ENCODE results near the gene DCAF6. TPM values are rescaled to one million over a fixed set of nuclear protein-coding genes. Genes with fewer than 3 reads are reported as not detected.

The DCAF6 gene
- total RNA-seq, 1 donor from 2014 or later = 28.6 TPM

- no peaks in the 10 kb centered on the region for H3K4me1 Mint-ChIP-seq
- H3K9me3 Mint-ChIP-seq = no peaks in the 10 kb centered on the region
- Histone ChIP-seq H3K9me3 (ENCODE audit: low read depth) (no peaks in the 10 kb centered on the region), H3K36me3 (peaks cover 16% of the 10 kb centered on the region), H4K20me1 (ENCODE audit: low read depth) (no peaks in the 10 kb centered on the region), H3K9ac (no peak overlapping the region), H3K4me2 (no peak overlapping the region), H2AFZ (replicated peaks) (no peak overlapping the region), H3K4me3 (no peak overlapping the region), H3K27me3 (no peaks in the 10 kb centered on the region), H3K27ac (no peak overlapping the region), H3F3A (ENCODE audit: low read depth) (no peaks in the 10 kb centered on the region), H3K79me2 (ENCODE audit: low read depth) (no peaks in the 10 kb centered on the region), H3K4me1 (no peaks in the 10 kb centered on the region)
- no peak overlapping the region for H3K27ac Mint-ChIP-seq
- no peak for DNase-seq (ENCODE audit: low spot score)
- peaks cover 10% of the 10 kb centered on the region for H3K36me3 Mint-ChIP-seq
- TF ChIP-seq EZH2 (IDR thresholded peaks at IDR 0.05) (no peak), EZH2phosphoT487 (IDR thresholded peaks at IDR 0.05) (no peak)
- H3K4me3 Mint-ChIP-seq = no peak overlapping the region
- H3K27me3 Mint-ChIP-seq (ENCODE audit: insufficient read depth, low read depth) = no peaks in the 10 kb centered on the region
Observed at GRCh38 chr1:168004531-168004930, 68.0 kb downstream of the DCAF6 start.

- H3K36me3 ChIP-seq = peaks cover 16% of the 10 kb centered on the region
- H4K20me1 ChIP-seq (ENCODE audit: low read depth) = no peaks in the 10 kb centered on the region
- no peak overlapping the region for H3K27ac Mint-ChIP-seq
- H3K9me3 ChIP-seq (ENCODE audit: low read depth) = no peaks in the 10 kb centered on the region
- H3K4me2 ChIP-seq = no peak overlapping the region
- no peaks in the 10 kb centered on the region for H3K27me3 ChIP-seq
- no peak for DNase-seq (ENCODE audit: low spot score)
- no peaks in the 10 kb centered on the region for H3K9me3 Mint-ChIP-seq
- no peak overlapping the region for H3K4me3 Mint-ChIP-seq
- H3F3A ChIP-seq (ENCODE audit: low read depth) = no peaks in the 10 kb centered on the region
- no peaks in the 10 kb centered on the region for H3K4me1 ChIP-seq
- no peak overlapping the region for H3K27ac ChIP-seq
- no peak for TF ChIP-seq EZH2phosphoT487 (IDR thresholded peaks at IDR 0.05)
- TF ChIP-seq, protein P1, sequence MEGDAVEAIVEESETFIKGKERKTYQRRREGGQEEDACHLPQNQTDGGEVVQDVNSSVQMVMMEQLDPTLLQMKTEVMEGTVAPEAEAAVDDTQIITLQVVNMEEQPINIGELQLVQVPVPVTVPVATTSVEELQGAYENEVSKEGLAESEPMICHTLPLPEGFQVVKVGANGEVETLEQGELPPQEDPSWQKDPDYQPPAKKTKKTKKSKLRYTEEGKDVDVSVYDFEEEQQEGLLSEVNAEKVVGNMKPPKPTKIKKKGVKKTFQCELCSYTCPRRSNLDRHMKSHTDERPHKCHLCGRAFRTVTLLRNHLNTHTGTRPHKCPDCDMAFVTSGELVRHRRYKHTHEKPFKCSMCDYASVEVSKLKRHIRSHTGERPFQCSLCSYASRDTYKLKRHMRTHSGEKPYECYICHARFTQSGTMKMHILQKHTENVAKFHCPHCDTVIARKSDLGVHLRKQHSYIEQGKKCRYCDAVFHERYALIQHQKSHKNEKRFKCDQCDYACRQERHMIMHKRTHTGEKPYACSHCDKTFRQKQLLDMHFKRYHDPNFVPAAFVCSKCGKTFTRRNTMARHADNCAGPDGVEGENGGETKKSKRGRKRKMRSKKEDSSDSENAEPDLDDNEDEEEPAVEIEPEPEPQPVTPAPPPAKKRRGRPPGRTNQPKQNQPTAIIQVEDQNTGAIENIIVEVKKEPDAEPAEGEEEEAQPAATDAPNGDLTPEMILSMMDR (IDR thresholded peaks at IDR 0.05) = no peak
- no peak for TF ChIP-seq EZH2 (IDR thresholded peaks at IDR 0.05)
- no peaks in the 10 kb centered on the region for H3K79me2 ChIP-seq (ENCODE audit: low read depth)
- no peak overlapping the region for H2AFZ ChIP-seq (replicated peaks)
- H3K9ac ChIP-seq = no peak overlapping the region
- H3K4me1 Mint-ChIP-seq = no peaks in the 10 kb centered on the region
- no peaks in the 10 kb centered on the region for H3K27me3 Mint-ChIP-seq (ENCODE audit: insufficient read depth, low read depth)
- H3K4me3 ChIP-seq = no peak overlapping the region
- peaks cover 10% of the 10 kb centered on the region for H3K36me3 Mint-ChIP-seq
Observed at GRCh38 chr1:168005529-168005928, 69.0 kb downstream of the DCAF6 start.

GRCh38 chr1:168007691-168008090 lies 71.2 kb downstream of the DCAF6 start:
- H3K27ac Mint-ChIP-seq = no peak overlapping the region
- Histone ChIP-seq H2AFZ (replicated peaks) (no peak overlapping the region), H3F3A (ENCODE audit: low read depth) (no peaks in the 10 kb centered on the region), H3K9me3 (ENCODE audit: low read depth) (no peaks in the 10 kb centered on the region), H4K20me1 (ENCODE audit: low read depth) (no peaks in the 10 kb centered on the region), H3K27me3 (no peaks in the 10 kb centered on the region), H3K4me1 (no peaks in the 10 kb centered on the region), H3K9ac (no peak overlapping the region), H3K36me3 (peaks cover 16% of the 10 kb centered on the region), H3K4me3 (no peak overlapping the region), H3K27ac (no peak overlapping the region), H3K79me2 (ENCODE audit: low read depth) (no peaks in the 10 kb centered on the region), H3K4me2 (no peak overlapping the region)
- H3K36me3 Mint-ChIP-seq = peaks cover 10% of the 10 kb centered on the region
- TF ChIP-seq EZH2phosphoT487 (IDR thresholded peaks at IDR 0.05) = no peak
- no peak for TF ChIP-seq EZH2 (IDR thresholded peaks at IDR 0.05)
- TF ChIP-seq, protein P1 (IDR thresholded peaks at IDR 0.05) = no peak
- peaks cover 2% of the 10 kb centered on the region for H3K27me3 Mint-ChIP-seq (ENCODE audit: insufficient read depth, low read depth)
- H3K4me3 Mint-ChIP-seq = no peak overlapping the region
- no peaks in the 10 kb centered on the region for H3K9me3 Mint-ChIP-seq
- DNase-seq (ENCODE audit: low spot score) = no peak
- no peaks in the 10 kb centered on the region for H3K4me1 Mint-ChIP-seq

- no peak overlapping the region for H3K4me2 ChIP-seq
- peaks cover 16% of the 10 kb centered on the region for H3K36me3 ChIP-seq
- no peak overlapping the region for H3K27ac Mint-ChIP-seq
- DNase-seq (ENCODE audit: low spot score) = no peak
- no peaks in the 10 kb centered on the region for H3K27me3 ChIP-seq
- no peaks in the 10 kb centered on the region for H3K9me3 ChIP-seq (ENCODE audit: low read depth)
- H3K4me3 ChIP-seq = no peak overlapping the region
- no peak overlapping the region for H2AFZ ChIP-seq (replicated peaks)
- TF ChIP-seq, protein P1 (IDR thresholded peaks at IDR 0.05) = no peak
- TF ChIP-seq EZH2phosphoT487 (IDR thresholded peaks at IDR 0.05) = no peak
- TF ChIP-seq EZH2 (IDR thresholded peaks at IDR 0.05) = no peak
- H3K27me3 Mint-ChIP-seq (ENCODE audit: insufficient read depth, low read depth) = peaks cover 2% of the 10 kb centered on the region
- H3K36me3 Mint-ChIP-seq = peaks cover 10% of the 10 kb centered on the region
- H3K4me1 ChIP-seq = no peaks in the 10 kb centered on the region
- H3K79me2 ChIP-seq (ENCODE audit: low read depth) = no peaks in the 10 kb centered on the region
- no peaks in the 10 kb centered on the region for H3K4me1 Mint-ChIP-seq
- no peak overlapping the region for H3K9ac ChIP-seq
- no peaks in the 10 kb centered on the region for H3K9me3 Mint-ChIP-seq
- H3F3A ChIP-seq (ENCODE audit: low read depth) = no peaks in the 10 kb centered on the region
- H3K4me3 Mint-ChIP-seq = no peak overlapping the region
- no peak overlapping the region for H3K27ac ChIP-seq
- no peaks in the 10 kb centered on the region for H4K20me1 ChIP-seq (ENCODE audit: low read depth)
Observed at GRCh38 chr1:168008595-168008994, 72.1 kb downstream of the DCAF6 start.
